AG08396 (cell line): ENCODE results near the gene DENND2D.

Source experiments
- DNase-seq: peaks from one replicate; pipeline ENCODE4 v3.0.0; 2012; ENCODE audit warnings: low spot score, mixed read lengths

The DENND2D gene

GRCh38 chr1:111175349-111175748 lies 25.1 kb downstream of the DENND2D start:
- DNase-seq: no peak

DNA sequence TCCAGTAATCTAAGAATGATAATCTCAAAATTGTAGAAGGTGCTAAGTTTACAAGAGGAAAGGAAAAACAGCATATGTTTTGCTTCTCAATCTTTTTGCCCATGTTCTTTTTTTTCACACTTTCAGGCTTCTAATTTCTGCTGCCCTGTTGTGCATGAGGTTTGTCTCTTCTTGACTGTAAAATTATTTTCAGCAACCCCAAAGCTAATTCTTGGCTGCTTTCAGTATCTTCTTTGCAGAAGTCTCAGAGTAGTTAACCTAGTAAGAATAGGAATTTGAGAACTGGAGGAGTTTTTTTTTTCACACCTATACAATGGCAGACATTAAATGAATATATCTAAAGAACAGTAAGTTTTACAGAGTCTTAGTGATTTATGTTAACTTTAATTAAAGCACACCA lies 26.4 kb downstream of the DENND2D start:
- no peak for DNase-seq

- no peak for DNase-seq
Measured at GRCh38 chr1:111172463-111172862, 28.0 kb downstream of the DENND2D start.

- no peak for DNase-seq
Measured at GRCh38 chr1:111164151-111164550, 36.3 kb downstream of the DENND2D start.

- no peak for DNase-seq
Measured at GRCh38 chr1:111163363-111163762, 37.1 kb downstream of the DENND2D start.

- DNase-seq: no peak
Measured at GRCh38 chr1:111162488-111162880, 38.0 kb downstream of the DENND2D start.

- DNase-seq: no peak
Measured at GRCh38 chr1:111161843-111162487, 38.5 kb downstream of the DENND2D start.

GRCh38 chr1:111157431-111157830 lies 43.0 kb downstream of the DENND2D start:
- DNase-seq: no peak

GRCh38 chr1:111154021-111154999 lies 46.1 kb downstream of the DENND2D start:
- no peak for DNase-seq

DNA sequence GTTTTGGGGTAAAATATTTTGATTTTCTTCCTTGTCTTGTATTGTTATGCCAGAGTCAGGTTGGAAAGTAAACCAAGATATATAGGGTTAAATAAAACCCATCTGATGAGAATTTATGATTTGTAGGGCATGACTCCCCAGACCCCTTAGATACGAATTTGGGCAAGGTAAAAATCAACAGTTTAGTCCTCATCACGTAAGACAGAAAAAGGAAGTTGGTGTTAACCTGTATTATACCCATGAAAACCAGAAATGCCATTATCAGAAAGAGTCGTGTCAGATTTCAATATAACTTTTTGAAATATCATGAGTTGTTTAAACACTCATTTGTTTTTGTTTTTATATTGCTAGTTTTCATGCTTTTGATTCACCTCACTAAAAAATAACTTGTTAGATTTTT lies 48.6 kb downstream of the DENND2D start:
- DNase-seq: no peak

DNA sequence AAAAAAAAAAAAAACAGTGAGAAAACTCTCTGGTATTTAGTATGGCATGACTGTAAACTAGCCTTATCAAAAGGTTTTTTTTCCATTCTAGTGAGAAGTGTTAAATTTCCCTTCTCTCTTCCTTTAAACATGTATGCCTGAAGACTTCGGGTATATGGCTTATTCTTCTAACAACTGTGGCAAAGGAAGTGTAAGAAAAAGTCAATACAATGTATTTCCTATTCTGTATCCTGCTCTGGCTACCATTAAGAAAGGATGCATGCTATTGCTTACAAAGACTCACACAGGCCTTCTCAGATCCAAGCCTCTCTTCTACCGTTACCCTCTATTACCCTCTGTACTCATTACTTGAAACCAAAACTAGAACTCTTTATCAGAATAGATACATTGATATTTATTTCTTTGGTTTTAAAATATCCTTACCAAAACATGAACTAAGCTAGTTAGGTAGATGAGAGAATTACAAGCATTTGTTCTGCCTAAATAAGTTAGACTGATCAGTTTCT lies 52.0 kb downstream of the DENND2D start:
- DNase-seq: no peak

GRCh38 chr1:111147948-111148347 lies 52.5 kb downstream of the DENND2D start:
- DNase-seq: no peak

DNA sequence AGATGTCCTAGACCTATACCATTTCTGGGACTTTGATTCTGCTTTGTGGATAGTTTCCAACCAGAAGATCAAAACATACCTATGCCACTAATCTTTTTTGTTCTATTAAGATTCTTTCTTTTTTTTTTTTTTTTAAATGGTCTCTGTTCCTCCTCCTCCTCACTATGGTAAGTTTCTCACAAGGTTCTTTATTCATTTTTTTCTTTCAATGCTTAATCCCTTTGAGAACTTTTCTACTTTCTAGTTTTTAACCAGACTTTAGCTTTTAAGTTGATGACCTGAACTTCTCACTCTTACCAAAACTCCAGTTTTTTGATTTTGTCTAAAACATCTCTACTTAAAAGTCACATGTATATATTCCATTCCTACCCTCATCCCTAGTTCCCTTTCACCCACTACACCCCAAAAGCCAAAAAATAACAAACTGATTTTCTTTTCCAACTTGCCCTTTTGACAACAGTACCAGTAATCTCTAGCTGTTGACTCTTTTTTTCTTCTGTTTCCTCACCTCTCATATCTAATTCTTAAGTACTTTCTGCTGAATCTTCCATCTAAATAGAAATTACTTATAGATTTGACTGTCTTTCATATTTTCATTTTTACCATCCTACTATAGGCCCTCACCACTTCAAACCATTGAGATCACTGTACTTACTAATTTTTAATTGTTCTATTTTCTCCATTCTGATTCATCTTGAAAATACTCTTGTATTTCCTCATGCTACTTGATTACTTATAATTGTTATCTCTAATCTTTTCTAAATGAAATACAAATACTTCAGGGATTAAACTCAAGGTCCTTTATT lies 54.3 kb downstream of the DENND2D start:
- no peak for DNase-seq

GRCh38 chr1:111145542-111145941 lies 54.9 kb downstream of the DENND2D start:
- no peak for DNase-seq

DNA sequence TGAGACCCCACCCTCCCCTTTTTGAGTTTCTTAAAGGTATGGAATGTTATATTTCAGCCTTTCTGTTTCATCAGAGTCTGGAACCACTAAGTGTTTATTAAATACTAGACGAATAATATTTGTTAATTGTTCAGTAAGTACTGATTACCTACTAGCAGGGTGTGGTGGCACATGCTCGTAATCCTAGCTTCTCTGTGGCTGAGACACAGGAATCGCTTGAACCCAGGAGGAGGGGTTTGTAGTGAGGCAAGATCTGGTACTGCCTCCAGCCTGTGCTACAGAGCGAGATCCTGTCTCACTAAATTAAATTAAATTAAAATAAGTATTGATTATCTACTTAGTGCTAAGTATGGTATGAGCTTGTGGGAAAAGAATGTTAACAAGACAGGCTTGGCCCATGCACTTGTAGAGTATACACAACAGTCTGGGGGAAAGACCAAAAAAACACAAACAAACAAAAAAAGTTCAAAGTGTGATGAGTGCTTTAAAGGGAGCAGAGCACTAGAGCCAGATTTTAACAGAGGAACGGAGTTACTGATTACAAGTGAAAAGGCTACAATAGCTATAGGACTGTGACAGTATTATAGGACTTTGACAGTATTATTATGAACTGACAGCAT lies 58.0 kb downstream of the DENND2D start:
- DNase-seq: no peak

GRCh38 chr1:111141245-111142220 lies 58.9 kb downstream of the DENND2D start:
- no peak for DNase-seq

- peak; percentile 82 for DNase-seq
Measured at GRCh38 chr1:111140680-111140967, 59.8 kb downstream of the DENND2D start.

GRCh38 chr1:111139956-111140679 lies 60.3 kb downstream of the DENND2D start, which contains the start of the genes CEPT1 and DRAM2:
TSS of gene CEPT1 (plus strand) at chr1:111140223. CDS start at chr1:111147715, 7,492 bp downstream.
TSS of gene DRAM2 (minus strand) at chr1:111140093. CDS start at chr1:111131554, 8,539 bp downstream.
- peak; percentile 95 for DNase-seq

DNA sequence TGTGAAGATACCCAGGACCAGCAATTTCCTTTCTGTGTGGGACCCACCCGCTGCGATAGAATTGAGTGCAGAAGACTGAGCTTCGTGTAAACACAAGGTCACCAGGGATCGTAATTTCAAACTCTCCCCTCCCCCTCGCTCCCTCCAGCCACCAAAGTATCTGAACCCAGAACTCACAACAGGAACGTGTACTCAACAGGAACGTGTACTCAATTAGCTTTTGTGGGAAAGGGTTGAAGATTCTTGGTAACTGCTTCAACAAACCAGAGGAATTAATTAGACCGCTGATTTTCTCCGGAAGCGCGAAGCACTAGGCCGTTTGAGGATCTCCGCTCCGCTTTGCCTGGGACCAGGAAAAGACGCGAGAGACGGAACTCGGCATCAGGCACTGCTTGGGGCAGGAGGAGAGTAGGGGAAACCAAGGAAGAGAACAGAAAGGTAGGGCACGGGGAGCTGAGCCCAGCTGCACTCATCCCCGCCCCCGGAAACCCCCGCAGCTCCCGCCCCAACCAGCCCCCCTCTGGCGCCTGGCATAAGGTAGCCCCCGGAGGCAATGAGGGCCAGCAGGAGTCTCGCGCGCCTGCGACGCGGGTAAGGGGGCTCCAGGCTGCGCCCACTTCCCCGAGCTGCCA lies 61.0 kb downstream of the DENND2D start:
- DNase-seq: peak; percentile 63
